Dermis microvascular lymphatic vessel endothelial cell (primary cell): Measurements from ENCODE around the gene CALR3. TPM values are rescaled to one million over a fixed set of nuclear protein-coding genes. Genes with fewer than 3 reads are reported as not detected.

Experiments used
- DNase-seq, 2 donors: peaks; one replicate each; pipeline versions ENCODE4 v3.0.0 to v3.0.0-alpha.2; 2010; ENCODE audit warnings: low read depth in 2 of 2
- total RNA-seq: library from RNA; depleted of rRNA; stranded (reverse); fragments of >200 nt; gene quantifications from 2 replicates; pipeline ENCODE4 v1.2.1, GENCODE V29; 2014

The CALR3 gene
- total RNA-seq, 1 donor from 2014 or later = not detected

GRCh38 chr19:16429759-16430091 is 66.2 kb downstream of the CALR3 start:
- no peak for DNase-seq

- peak in 1 of 2 donors; percentile 28 for DNase-seq
Measured at GRCh38 chr19:16429066-16429758, 66.8 kb downstream of the CALR3 start.

Other genes with a start within 250 kb of the CALR3 start
- 2.4 and 2.8 TPM in 2 replicates for gene KLF2, start 171.3 kb downstream of the CALR3 start, total RNA-seq
- 5.8 and 10.7 TPM in 2 replicates for gene EPS15L1, start 24.2 kb downstream of the CALR3 start, total RNA-seq
- 1.5 and 1.8 TPM in 2 replicates for gene C19orf44, start 227 bp upstream of the CALR3 start, total RNA-seq
- gene CHERP, start 46.3 kb upstream of the CALR3 start, total RNA-seq = 2.6 and 8.0 TPM in 2 replicates
- 15.7 and 29.5 TPM in 2 replicates for gene SLC35E1, start 76.2 kb upstream of the CALR3 start, total RNA-seq
- gene MED26, start 132.0 kb upstream of the CALR3 start, total RNA-seq = 2.4 and 4.9 TPM in 2 replicates
- gene SMIM7, start 164.0 kb upstream of the CALR3 start, total RNA-seq = 33.4 and 52.1 TPM in 2 replicates
- gene TMEM38A, start 165.0 kb upstream of the CALR3 start, total RNA-seq = 0.90 and 2.1 TPM in 2 replicates
- gene NWD1, start 223.7 kb upstream of the CALR3 start, total RNA-seq = not detected in 2 replicates